NT2/D1 (cell line): ENCODE data around the gene CTNNA3.

Source experiments
- YY1 ChIP-seq: IDR thresholded peaks from 2 replicates; pipeline ENCODE4 v1.6.1; 2011; ENCODE audit not compliant: insufficient read length, insufficient read depth
- ZNF274 ChIP-seq: IDR thresholded peaks from 2 replicates; pipeline ENCODE4 v1.6.1; 2011; ENCODE audit warnings: mild to moderate bottlenecking, low read depth, low read length

- no peak for TF ChIP-seq YY1
- TF ChIP-seq ZNF274 = no peak
Observed at GRCh38 chr10:66244953-66245352, 1451.0 kb downstream of the CTNNA3 start.
